Measurements from ENCODE around the gene MAP4K5. TPM values are rescaled to one million over a fixed set of nuclear protein-coding genes. Genes with fewer than 3 reads are reported as not detected.

MAP4K5 gene
- total and polyA plus RNA-seq, 2 of the 4 experiments (the other 2 are of a cell fraction) = 33.1 to 46.1 TPM

GRCh38 chr14:50387548-50387947 is 144.8 kb downstream of the MAP4K5 start:
- WGBS, 2 experiments (ENCODE audit: extremely low coverage in 2 of 2, insufficient read length in 1 of 2) = no CpG with 5 or more reads among the region's 1 CpG
- no peaks in the 10 kb centered on the region for H3K9me1 ChIP-seq (ENCODE audit: insufficient read depth, low read length)
- no peaks in the 10 kb centered on the region; the same call in 1 of the 2 replicates for H3K36me3 ChIP-seq (ENCODE audit: control insufficient read depth, insufficient read depth, low read length)
- H3K14ac ChIP-seq (replicated peaks; ENCODE audit: low read depth, low read length) = no peak overlapping the region
- H4K5ac ChIP-seq (ENCODE audit: low read depth, low read length) = no peak overlapping the region
- H2BK5ac ChIP-seq (ENCODE audit: low read depth, low read length, poor library complexity, severe bottlenecking) = no peak overlapping the region
- no peak overlapping the region for H2AK9ac ChIP-seq (replicated peaks; ENCODE audit: low read depth, low read length, poor library complexity)
- TF ChIP-seq BHLHE40 (IDR thresholded peaks at IDR 0.05; ENCODE audit: low read depth, low read length) = no peak
- TF ChIP-seq MAFK (IDR thresholded peaks at IDR 0.05; ENCODE audit: low read depth, low read length) = peak; percentile 94
- no peak overlapping the region for H4K8ac ChIP-seq (ENCODE audit: low read depth in 2 of 2, low read length in 2 of 2)
- no peak overlapping the region for H2AK5ac ChIP-seq (ENCODE audit: low read depth, low read length)
- DNase-seq (no peak), ATAC-seq (ENCODE audit: low read depth) (no peak)
- intact Hi-C loops (cut with micrococcal nuclease) (no loop called here), dilution Hi-C loops (cut with HindIII; ENCODE audit: low sequenced_read_pairs, unreplicated experiment) (no loop called here), in situ Hi-C loops (cut with MboI; ENCODE audit: low sequenced_read_pairs) (no loop called here)
- H2BK120ac ChIP-seq (ENCODE audit: low read depth, low read length) = no peak overlapping the region
- H3K9ac ChIP-seq (ENCODE audit: low read depth, low read length) = no peak overlapping the region
- no peak overlapping the region for H2BK20ac ChIP-seq (ENCODE audit: low read depth, low read length)
- H4K20me1 ChIP-seq (ENCODE audit: insufficient read depth, low read length) = no peaks in the 10 kb centered on the region
- H3K9me3 ChIP-seq (ENCODE audit: control insufficient read depth, insufficient read depth, low read length) = no peaks in the 10 kb centered on the region
- H3K27me3 ChIP-seq (ENCODE audit: control insufficient read depth, insufficient read depth, low read length) = no peaks in the 10 kb centered on the region
- H3K18ac ChIP-seq (ENCODE audit: low read depth, low read length) = no peak overlapping the region
- POLR2A ChIA-PET (ENCODE audit: unreplicated experiment) = no interaction called here
- CTCF ChIA-PET = no interaction called here
- no peak overlapping the region for H2BK15ac ChIP-seq (ENCODE audit: low read depth, low read length)
- no peak overlapping the region for H3K4me2 ChIP-seq (ENCODE audit: low read depth, low read length)
- peaks cover 0 to 2% of the 10 kb centered on the region in 2 experiments; a peak in 1 of 4 replicates for H3K79me1 ChIP-seq (ENCODE audit: low read depth in 1 of 2, low read length in 2 of 2)
- no peak overlapping the region for H2AFZ ChIP-seq (replicated peaks; ENCODE audit: low read length, poor library complexity)
- H3K27ac ChIP-seq (ENCODE audit: insufficient read depth, low read length) = no peak overlapping the region
- H3K4ac ChIP-seq (ENCODE audit: low read depth, low read length) = no peak overlapping the region
- no TSS peak for BruUV-seq (replicated peaks)
- H3K4me3 ChIP-seq (ENCODE audit: insufficient read depth, low read depth, low read length) = no peak overlapping the region
- no peaks in the 10 kb centered on the region for H3K4me1 ChIP-seq (ENCODE audit: control insufficient read depth, insufficient read depth, low read length)
- no peak overlapping the region for H4K91ac ChIP-seq (ENCODE audit: insufficient read depth, low read depth, low read length)
- H3K23ac ChIP-seq (ENCODE audit: low read depth, low read length) = no peak overlapping the region
- H3K56ac ChIP-seq (ENCODE audit: extremely low read depth, insufficient read depth, low read length) = no peak overlapping the region

All from IMR-90 (cell line).